Epidermal melanocyte (primary cell): Measurements from ENCODE around the gene DHTKD1.
"Not testable (repeated sequence)": the region's sequence is repeated elsewhere in the genome, so short reads cannot be mapped to it uniquely, and the experiment has no call there.

Source experiments
- DNase-seq: peaks from one replicate; pipeline ENCODE4 v3.0.0; 2011; ENCODE audit warnings: low spot score; ENCODE audit not compliant: insufficient read length

DHTKD1 gene

GRCh38 chr10:12150163-12150562 is 81.4 kb downstream of the DHTKD1 start:
- no peak for DNase-seq

- no peak for DNase-seq
These were observed 85.8 kb downstream of the DHTKD1 start for GRCh38 chr10:12154516-12154915.

GRCh38 chr10:12156367-12157123 is 87.8 kb downstream of the DHTKD1 start:
- DNase-seq = no peak

GRCh38 chr10:12158111-12158510 is 89.4 kb downstream of the DHTKD1 start:
- DNase-seq = no peak

GRCh38 chr10:12160664-12161063 is 91.9 kb downstream of the DHTKD1 start:
- no peak for DNase-seq

GRCh38 chr10:12162927-12163326 is 94.2 kb downstream of the DHTKD1 start:
- DNase-seq = no peak

GRCh38 chr10:12164085-12164484 is 95.3 kb downstream of the DHTKD1 start:
- no peak for DNase-seq

GRCh38 chr10:12165036-12165435 is 96.3 kb downstream of the DHTKD1 start:
- peak; percentile 61 for DNase-seq

- no peak for DNase-seq
These were observed 97.4 kb downstream of the DHTKD1 start for GRCh38 chr10:12165999-12166775.

GRCh38 chr10:12171512-12171911 is 102.8 kb downstream of the DHTKD1 start:
- DNase-seq = not testable (repeated sequence)
